Naive thymus-derived CD8-positive, alpha-beta T cell (primary cell): ENCODE data around the gene HES5. TPM values are rescaled to one million over a fixed set of nuclear protein-coding genes. Genes with fewer than 3 reads are reported as not detected.
"Not testable (repeated sequence)": the region's sequence is repeated elsewhere in the genome, so short reads cannot be mapped to it uniquely, and the experiment has no call there.

Experiments used
- ATAC-seq, 2 donors: fragments of 150-1000 bp; cut with Tn5 transposase in 1 of 2; sonication (Bioruptor Pico), chemical (Tn5 transposase) in 1 of 2; 1 replicate in 1 of 2; 2 replicates in 1 of 2; pipeline ENCODE4 v1.10.0; 2021; ENCODE audit warnings: mild to moderate bottlenecking in 2 of 2, moderate library complexity in 2 of 2
- POLR2A ChIA-PET: fragments of 350-600 bp; sonication (Branson Sonifier 250); formaldehyde crosslinking; loops from one replicate; lab custom pipeline; 2021; ENCODE audit warnings: antibody characterized with exemption; lab: Charles Lee
- DNase-seq, 10 donors: peaks; one replicate each; pipeline versions ENCODE4 v3.0.0 to v3.0.0-alpha.2; 2020 to 2022
- H3K27ac Mint-ChIP-seq, 10 donors: one replicate each; pipeline ENCODE4 v1.8.0; 2020 to 2022; ENCODE audit warnings: mild to moderate bottlenecking in 10 of 10, mixed read lengths in 10 of 10, moderate library complexity in 4 of 10, inconsistent platforms in 1 of 10
- H3K27me3 Mint-ChIP-seq, 5 donors: one replicate each; pipeline ENCODE4 v1.8.0; 2021 to 2022; ENCODE audit warnings: mixed read lengths in 5 of 5
- H3K36me3 Mint-ChIP-seq, 3 donors: one replicate each; pipeline ENCODE4 v1.8.0; 2020 to 2022; ENCODE audit warnings: mixed read lengths in 3 of 3, mild to moderate bottlenecking in 2 of 3, inconsistent platforms in 1 of 3
- H3K4me1 Mint-ChIP-seq, 4 donors: one replicate each; pipeline ENCODE4 v1.8.0; 2021 to 2022; ENCODE audit warnings: mixed read lengths in 4 of 4
- H3K4me3 Mint-ChIP-seq, 10 donors: one replicate each; pipeline ENCODE4 v1.8.0; 2020 to 2022; ENCODE audit warnings: mild to moderate bottlenecking in 10 of 10, mixed read lengths in 10 of 10, moderate library complexity in 6 of 10, inconsistent platforms in 1 of 10
- H3K9me3 Mint-ChIP-seq, 9 donors: one replicate each; pipeline ENCODE4 v1.8.0; 2020 to 2022; ENCODE audit warnings: mixed read lengths in 9 of 9, mild to moderate bottlenecking in 3 of 9, inconsistent platforms in 1 of 9, moderate library complexity in 1 of 9
- polyA plus RNA-seq, 3 donors: library from polyadenylated mRNA; unstranded; fragments of 300-500 nt; fragmentation: Illumina TruSeq; gene quantifications; one replicate each; pipeline ENCODE4 v1.2.3, GENCODE V29; 2021
- total RNA-seq, 8 experiments: library from RNA in 2 of 8; stranded (reverse) in 2 of 8; gene quantifications; one replicate each; pipeline ENCODE4 v1.2.3 and lab custom pipeline; 2021 to 2026

The HES5 gene, protein sequence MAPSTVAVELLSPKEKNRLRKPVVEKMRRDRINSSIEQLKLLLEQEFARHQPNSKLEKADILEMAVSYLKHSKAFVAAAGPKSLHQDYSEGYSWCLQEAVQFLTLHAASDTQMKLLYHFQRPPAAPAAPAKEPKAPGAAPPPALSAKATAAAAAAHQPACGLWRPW
- total RNA-seq (under 1 TPM in 1 of 2 experiments, not detected in 1; 0.30 TPM), polyA plus RNA-seq (not detected), total RNA-seq (lab: John Stamatoyannopoulos, UW) (0 reads per million in 6 experiments)

DNA sequence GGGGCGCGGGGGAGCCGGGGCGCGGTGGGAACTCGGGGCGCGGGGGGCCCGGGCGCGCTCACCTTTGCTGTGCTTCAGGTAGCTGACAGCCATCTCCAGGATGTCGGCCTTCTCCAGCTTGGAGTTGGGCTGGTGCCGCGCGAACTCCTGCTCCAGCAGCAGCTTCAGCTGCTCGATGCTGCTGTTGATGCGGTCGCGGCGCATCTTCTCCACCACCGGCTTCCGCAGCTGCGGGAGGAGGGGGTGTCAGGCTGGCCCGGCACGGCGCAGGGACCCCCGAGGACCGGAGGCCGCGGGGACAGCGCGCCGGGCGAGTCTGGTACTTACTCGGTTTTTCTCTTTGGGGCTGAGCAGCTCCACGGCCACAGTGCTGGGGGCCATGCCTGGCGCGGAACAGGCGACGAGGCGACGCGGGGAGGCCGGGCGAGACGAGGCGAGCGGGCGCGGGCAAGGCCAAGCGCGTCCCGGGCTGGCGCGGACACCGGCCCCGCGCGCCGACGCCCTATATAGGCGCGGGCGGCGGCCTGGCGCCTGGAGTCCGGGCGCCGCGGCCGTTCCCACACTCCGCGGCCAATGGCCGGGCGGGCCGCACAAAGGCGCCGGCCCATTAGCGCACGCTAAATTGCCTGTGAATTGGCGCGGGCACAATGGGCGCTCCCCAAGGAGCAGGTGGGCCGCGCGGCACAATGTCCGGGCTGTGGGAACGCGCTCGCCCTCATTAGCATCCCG, at the start of gene HES5:
Gene HES5 (minus strand): TSS at position 480 of the 729 bp plus-strand sequence. CDS start 99 bp downstream, at position 381.
- H3K36me3 Mint-ChIP-seq, result no peaks in the 10 kb centered on the region
- H3K4me1 Mint-ChIP-seq, result peaks cover 9 to 27% (median 21%) of the 10 kb centered on the region in 4 donors
- H3K4me3 Mint-ChIP-seq, result peak within 1 kb of the TSS; percentile 69 to 89 (median 76)
- H3K27ac Mint-ChIP-seq, result peak within 1 kb of the TSS in 3 of 10 donors; percentile 43 to 78 (median 61)
- ATAC-seq, result no peak
- peaks cover 0 to 14% (median 6%) of the 10 kb centered on the region in 5 donors for H3K27me3 Mint-ChIP-seq
- DNase-seq, result peak in 2 of 10 donors; percentile 34 to 35
- H3K9me3 Mint-ChIP-seq, result no peaks in the 10 kb centered on the region
- POLR2A ChIA-PET, result interaction anchor here (0.6 to 15.0 kb wide), 8 partner anchors 9 to 1307 kb away, joined by 3 to 528 read pairs (median 6); partner anchors contain the start of genes PEX10 and TNFRSF14

- peaks cover 18 to 81% (median 71%) of the 10 kb centered on the region in 4 donors for H3K4me1 Mint-ChIP-seq
- peak overlapping the region; percentile 90 to 99 (median 96) for H3K27ac Mint-ChIP-seq
- H3K36me3 Mint-ChIP-seq, result peaks cover 0 to 2% (median 0%) of the 10 kb centered on the region in 3 donors
- POLR2A ChIA-PET, result interaction anchor here (1.3 to 13.6 kb wide), 6 partner anchors 8 to 384 kb away, joined by 3 to 408 read pairs (median 11); partner anchors contain the start of genes PRXL2B and TNFRSF14
- no peaks in the 10 kb centered on the region for H3K27me3 Mint-ChIP-seq
- DNase-seq (no peak), ATAC-seq (peak; percentile 3 to 7)
- peak overlapping the region; percentile 52 to 87 (median 78) for H3K4me3 Mint-ChIP-seq
- peaks cover 0 to 4% (median under 1%) of the 10 kb centered on the region in 9 donors for H3K9me3 Mint-ChIP-seq
These were observed 48.7 kb upstream of the HES5 start for GRCh38 chr1:2578758-2579118.

- DNase-seq (peak in 6 of 10 donors; percentile 22 to 69 (median 34)), ATAC-seq (peak; percentile 22 to 36)
- H3K36me3 Mint-ChIP-seq, result peaks cover 0 to 14% (median 0%) of the 10 kb centered on the region in 3 donors
- not testable (repeated sequence) for H3K27me3 Mint-ChIP-seq
- peak overlapping the region; percentile 90 to 99 (median 96) for H3K27ac Mint-ChIP-seq
- POLR2A ChIA-PET, result interaction anchor here (0.8 to 13.6 kb wide), 11 partner anchors 9 to 383 kb away, joined by 3 to 408 read pairs (median 4); partner anchors contain the start of genes PANK4, PRXL2B and TNFRSF14
- peaks cover 19 to 73% (median 65%) of the 10 kb centered on the region in 4 donors for H3K4me1 Mint-ChIP-seq
- H3K4me3 Mint-ChIP-seq, result peak overlapping the region; percentile 52 to 87 (median 78)
- peaks cover 0 to 14% (median 5%) of the 10 kb centered on the region in 9 donors for H3K9me3 Mint-ChIP-seq
These were observed 47.6 kb upstream of the HES5 start for GRCh38 chr1:2577565-2578075.

DNA sequence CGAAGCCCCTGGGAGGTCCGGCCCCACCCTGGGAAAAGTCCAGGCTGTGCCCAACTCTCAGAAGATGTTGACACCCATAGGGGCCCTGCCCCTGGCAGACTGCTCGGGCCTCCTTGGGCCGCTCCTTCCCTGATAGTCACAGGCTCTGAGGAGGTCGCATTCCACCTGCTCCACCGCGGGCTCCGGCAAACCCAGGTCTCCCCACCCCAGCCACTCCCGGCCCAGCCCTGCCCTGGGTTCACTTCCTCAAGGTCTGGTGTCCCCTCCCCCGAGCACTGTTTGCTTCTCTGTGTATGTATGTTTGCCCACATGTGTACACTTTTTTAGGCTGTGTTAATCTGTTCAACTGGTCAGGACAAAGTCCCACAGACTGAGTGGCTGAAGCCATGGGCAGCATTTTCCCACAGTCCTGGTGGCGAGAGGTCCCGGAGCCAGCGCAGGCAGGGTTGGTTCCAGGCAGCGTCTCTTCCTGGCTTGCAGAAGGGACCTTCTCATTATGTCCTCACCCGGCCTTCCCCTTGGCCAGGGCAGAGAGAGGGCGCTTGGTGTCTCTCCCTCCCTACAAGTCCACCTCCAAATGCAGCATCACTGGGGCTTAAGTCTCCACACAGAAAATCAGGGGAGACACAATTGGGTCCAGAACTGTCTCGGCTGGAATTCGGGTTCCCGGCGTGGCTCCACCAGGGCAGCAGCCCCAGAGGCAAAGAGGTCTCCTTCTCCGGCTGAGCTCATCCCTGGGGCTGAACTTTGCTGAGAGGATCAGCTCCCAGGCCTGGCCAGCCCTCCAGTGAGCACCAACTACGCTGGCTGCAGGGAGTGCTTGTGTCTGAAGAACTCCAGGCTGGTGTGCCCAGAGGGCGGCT, 46.0 kb upstream of the HES5 start:
- ATAC-seq (no peak), DNase-seq (peak in 1 of 10 donors; percentile 59)
- Mint-ChIP-seq H3K27me3 (no peaks in the 10 kb centered on the region), H3K4me3 (peak overlapping the region in 3 of 10 donors; percentile 34 to 77 (median 45)), H3K9me3 (peaks cover 0 to 14% (median 5%) of the 10 kb centered on the region in 9 donors), H3K4me1 (peaks cover 11 to 58% (median 50%) of the 10 kb centered on the region in 4 donors), H3K36me3 (peaks cover 0 to 16% (median 0%) of the 10 kb centered on the region in 3 donors), H3K27ac (peak overlapping the region in 9 of 10 donors; percentile 31 to 99 (median 76))
- POLR2A ChIA-PET, result interaction anchor here (0.6 to 13.6 kb wide), 2 partner anchors 10 to 16 kb away, joined by 3 to 408 read pairs; partner anchors contain the start of gene TNFRSF14

DNA sequence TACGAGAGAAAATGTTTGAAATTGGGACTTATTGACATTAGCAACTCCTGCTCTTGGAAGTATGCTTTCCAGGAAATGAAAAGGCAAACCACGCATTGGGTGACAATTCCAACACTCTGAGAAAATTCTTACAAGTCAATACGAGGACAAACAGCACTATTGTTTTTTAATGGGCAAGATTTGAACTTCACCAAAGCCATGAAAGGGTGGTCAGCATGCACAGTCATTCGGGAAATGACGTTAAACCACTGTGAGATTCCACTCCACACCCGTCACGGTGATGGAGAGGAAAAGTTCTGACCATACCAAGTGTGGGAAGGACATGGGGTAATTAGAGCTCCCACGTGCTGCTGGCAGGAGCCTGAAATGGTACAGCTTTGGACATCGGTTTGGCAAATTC, 44.3 kb upstream of the HES5 start:
- no peak for DNase-seq
- peaks cover 9 to 47% (median 38%) of the 10 kb centered on the region in 4 donors for H3K4me1 Mint-ChIP-seq
- POLR2A ChIA-PET, result interaction anchor here (0.6 to 5.7 kb wide), 5 partner anchors 11 to 46 kb away, joined by 3 to 38 read pairs (median 7); partner anchors contain the start of genes PRXL2B and TNFRSF14
- H3K36me3 Mint-ChIP-seq, result peaks cover 0 to 16% (median 0%) of the 10 kb centered on the region in 3 donors
- no peaks in the 10 kb centered on the region for H3K27me3 Mint-ChIP-seq
- peaks cover 0 to 14% (median 5%) of the 10 kb centered on the region in 9 donors for H3K9me3 Mint-ChIP-seq
- H3K4me3 Mint-ChIP-seq, result no peak overlapping the region
- ATAC-seq, result no peak
- peak overlapping the region in 2 of 10 donors; percentile 9 to 18 for H3K27ac Mint-ChIP-seq

DNA sequence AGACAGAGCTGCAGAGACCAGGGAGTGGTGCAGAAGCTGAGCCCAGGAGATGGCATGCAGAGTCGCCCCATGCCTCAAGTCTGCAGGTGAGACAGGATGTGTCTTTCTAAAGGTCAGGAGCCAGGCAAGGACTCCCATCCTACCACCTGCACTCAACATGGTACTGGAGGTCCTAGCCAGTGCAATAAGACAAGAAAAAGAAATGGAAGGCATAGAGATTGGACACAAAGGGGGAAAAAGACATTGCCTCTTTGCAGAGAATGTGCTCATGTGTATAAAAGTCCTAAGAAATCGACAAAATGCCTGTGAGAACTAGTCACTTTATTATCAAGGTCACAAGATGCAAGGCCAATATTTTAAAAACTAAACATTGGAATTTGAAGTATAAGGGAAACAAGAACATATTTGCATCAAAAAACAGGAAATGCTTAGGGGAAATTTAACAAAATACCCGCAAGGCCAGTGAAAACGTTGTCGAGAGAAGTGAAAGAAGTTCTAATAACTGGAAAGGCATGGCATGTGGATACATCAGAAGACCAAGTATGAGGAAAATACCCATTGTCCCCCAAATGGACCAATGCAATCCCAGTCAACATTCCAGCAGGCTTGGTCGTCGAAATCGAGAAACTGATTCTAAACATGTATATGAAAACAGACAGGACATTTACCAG, 43.3 kb upstream of the HES5 start:
- DNase-seq (no peak), ATAC-seq (no peak)
- no peaks in the 10 kb centered on the region for H3K27me3 Mint-ChIP-seq
- POLR2A ChIA-PET, result interaction anchor here (1.2 to 5.7 kb wide), 5 partner anchors 11 to 47 kb away, joined by 3 to 38 read pairs (median 7); partner anchors contain the start of genes PRXL2B and TNFRSF14
- H3K36me3 Mint-ChIP-seq, result peaks cover 0 to 16% (median 0%) of the 10 kb centered on the region in 3 donors
- H3K4me1 Mint-ChIP-seq, result peaks cover 2 to 39% (median 30%) of the 10 kb centered on the region in 4 donors
- H3K27ac Mint-ChIP-seq, result peak overlapping the region in 4 of 10 donors; percentile 11 to 74 (median 22)
- peaks cover 0 to 14% (median 5%) of the 10 kb centered on the region in 9 donors for H3K9me3 Mint-ChIP-seq
- peak overlapping the region in 1 of 10 donors; percentile 24 for H3K4me3 Mint-ChIP-seq

DNA sequence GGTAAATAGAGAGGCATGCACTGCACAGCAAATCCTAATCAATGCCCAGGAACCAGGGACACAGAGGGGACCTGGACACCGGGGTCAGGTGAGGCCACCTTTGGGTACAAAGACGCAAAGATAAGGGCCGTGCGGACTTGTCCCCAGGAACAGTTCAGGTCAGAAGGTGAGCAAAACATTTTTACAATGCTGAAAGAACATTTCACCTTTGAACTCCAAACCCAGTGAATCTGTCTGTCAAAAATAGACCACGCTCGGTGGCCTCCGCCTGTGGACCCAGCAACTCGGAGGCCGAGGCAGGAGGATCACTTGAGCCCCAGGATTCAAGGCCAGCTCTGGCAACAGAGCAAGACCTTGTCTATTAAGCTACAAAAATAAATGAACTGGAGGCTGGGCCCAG, 41.3 kb upstream of the HES5 start:
- no peak overlapping the region for H3K4me3 Mint-ChIP-seq
- DNase-seq (no peak), ATAC-seq (no peak)
- POLR2A ChIA-PET, result interaction anchor here (0.9 to 5.7 kb wide), 4 partner anchors 10 to 14 kb away, joined by 3 to 38 read pairs (median 4); partner anchors contain the start of gene PRXL2B
- peaks cover 0 to 16% (median 0%) of the 10 kb centered on the region in 3 donors for H3K36me3 Mint-ChIP-seq
- H3K27me3 Mint-ChIP-seq, result no peaks in the 10 kb centered on the region
- H3K4me1 Mint-ChIP-seq, result peaks cover 2 to 26% (median 18%) of the 10 kb centered on the region in 4 donors
- peak overlapping the region in 1 of 10 donors; percentile 47 for H3K27ac Mint-ChIP-seq
- H3K9me3 Mint-ChIP-seq, result peaks cover 0 to 14% (median 5%) of the 10 kb centered on the region in 9 donors

- Mint-ChIP-seq H3K4me3 (no peak overlapping the region), H3K27ac (peak overlapping the region in 5 of 10 donors; percentile 9 to 47 (median 34)), H3K9me3 (peaks cover 0 to 14% (median 5%) of the 10 kb centered on the region in 9 donors), H3K36me3 (peaks cover 0 to 16% (median 0%) of the 10 kb centered on the region in 3 donors), H3K27me3 (no peaks in the 10 kb centered on the region), H3K4me1 (peaks cover 2 to 24% (median 10%) of the 10 kb centered on the region in 4 donors)
- DNase-seq, result no peak
- POLR2A ChIA-PET, result interaction anchor here (5.7 kb wide), 1 partner anchor 15 kb away, joined by 38 read pairs; the partner anchor contains the start of gene PRXL2B
- no peak for ATAC-seq
These were observed 40.3 kb upstream of the HES5 start for GRCh38 chr1:2570332-2570731.

- Mint-ChIP-seq H3K9me3 (peaks cover 0 to 14% (median 5%) of the 10 kb centered on the region in 9 donors), H3K27ac (peak overlapping the region in 1 of 10 donors; percentile 7), H3K36me3 (peaks cover 0 to 16% (median 0%) of the 10 kb centered on the region in 3 donors), H3K4me1 (peaks cover 7 to 22% (median 11%) of the 10 kb centered on the region in 4 donors)
- ATAC-seq, H3K4me3 Mint-ChIP-seq, DNase-seq, H3K27me3 Mint-ChIP-seq: not testable (repeated sequence)
- POLR2A ChIA-PET, result interaction anchor here (5.7 kb wide), 1 partner anchor 16 kb away, joined by 38 read pairs; the partner anchor contains the start of gene PRXL2B
These were observed 39.6 kb upstream of the HES5 start for GRCh38 chr1:2569703-2570102.

GRCh38 chr1:2569060-2569459, 39.0 kb upstream of the HES5 start:
- peaks cover 0 to 16% (median under 1%) of the 10 kb centered on the region in 3 donors for H3K36me3 Mint-ChIP-seq
- no peak for ATAC-seq

More at GRCh38 chr1:2569060-2569459, 39.0 kb upstream of the HES5 start:
- Mint-ChIP-seq H3K4me3 (no peak overlapping the region), H3K27ac (peak overlapping the region in 1 of 10 donors; percentile 68), H3K27me3 (no peaks in the 10 kb centered on the region), H3K9me3 (peaks cover 0 to 14% (median 5%) of the 10 kb centered on the region in 9 donors), H3K4me1 (peaks cover 8 to 21% (median 12%) of the 10 kb centered on the region in 4 donors)
- POLR2A ChIA-PET, result interaction anchor here (5.7 kb wide), 1 partner anchor 16 kb away, joined by 38 read pairs; the partner anchor contains the start of gene PRXL2B
- DNase-seq, result no peak
